Measurements from ENCODE around the gene PHYKPL.

Gene PHYKPL

GRCh38 chr5:178224403-178224802, 8.2 kb downstream of the PHYKPL start:
- no peak for DNase-seq (ENCODE audit: low read depth in 2 of 3, low spot score in 1 of 3)

DNA sequence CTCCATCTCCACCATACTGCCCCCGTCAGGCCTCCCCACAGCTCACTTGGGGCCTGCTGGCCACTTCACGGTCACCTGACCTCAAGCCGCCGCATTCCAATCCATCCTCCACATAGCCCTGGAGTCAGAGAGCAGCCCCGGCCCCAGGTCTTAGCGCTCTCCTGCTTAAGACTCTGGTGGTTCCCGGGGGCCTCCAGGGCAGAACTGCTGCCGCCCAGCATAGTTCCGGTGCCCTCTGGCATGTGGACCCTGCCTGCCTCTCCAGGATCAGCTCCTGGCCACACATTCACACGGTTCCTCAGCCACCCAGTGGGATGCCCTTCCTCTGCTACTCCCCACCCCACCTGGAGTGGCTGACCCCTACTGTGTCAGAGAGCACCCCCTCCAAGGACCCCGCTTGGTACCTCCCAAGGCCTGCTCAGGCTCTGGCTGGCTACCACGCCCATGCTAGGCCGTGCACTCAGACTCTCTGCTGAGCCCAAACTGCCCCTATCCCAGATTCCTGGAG, 8.7 kb downstream of the PHYKPL start:
- DNase-seq (ENCODE audit: low read depth in 2 of 3, low spot score in 1 of 3): no peak

GRCh38 chr5:178223196-178223773, 9.3 kb downstream of the PHYKPL start:
- DNase-seq (ENCODE audit: low read depth in 2 of 3, low spot score in 1 of 3): no peak

DNA sequence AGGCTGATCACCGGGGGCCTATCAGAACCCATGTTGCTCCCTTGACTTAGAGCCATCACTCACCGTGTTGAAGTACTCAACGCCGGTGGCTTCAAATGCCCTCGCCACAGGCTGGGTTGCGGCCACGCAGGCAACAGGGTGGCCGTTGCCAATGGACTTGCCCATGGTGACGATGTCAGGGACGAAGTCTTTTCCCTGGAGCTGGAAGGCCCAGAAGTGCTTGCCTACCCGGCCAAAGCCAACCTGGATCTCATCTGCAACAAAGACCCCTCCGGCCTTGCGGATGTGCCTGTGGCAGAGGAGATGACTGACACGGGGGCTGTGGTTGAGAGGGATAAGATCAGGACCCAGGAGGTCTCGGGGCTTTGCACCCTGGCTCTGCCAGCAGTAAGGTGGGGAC, 10.3 kb downstream of the PHYKPL start:
- no peak for DNase-seq (ENCODE audit: low read depth in 2 of 3, low spot score in 1 of 3)

DNA sequence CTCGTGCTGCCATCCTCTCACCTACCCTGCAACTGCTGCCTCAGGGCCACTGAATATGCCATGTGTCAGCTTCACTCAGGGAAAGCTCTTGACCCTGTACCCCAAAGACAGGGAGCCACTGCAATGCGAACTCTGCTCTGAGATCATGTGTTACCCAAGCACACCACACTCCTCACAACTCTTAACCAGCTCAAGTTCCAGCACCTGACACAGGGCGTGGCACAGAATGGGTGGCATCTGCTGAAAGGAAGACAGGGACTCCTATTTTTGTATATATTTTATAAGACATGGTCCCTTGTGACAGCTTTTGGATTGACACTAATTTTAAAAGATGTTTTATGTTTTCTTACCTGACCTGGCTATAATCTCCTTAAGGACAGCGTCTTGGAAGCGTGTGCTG, 10.7 kb downstream of the PHYKPL start:
- no peak for DNase-seq (ENCODE audit: low read depth in 2 of 3, low spot score in 1 of 3)

GRCh38 chr5:178221282-178221681, 11.3 kb downstream of the PHYKPL start:
- no peak for DNase-seq (ENCODE audit: low read depth in 2 of 3, low spot score in 1 of 3)

DNA sequence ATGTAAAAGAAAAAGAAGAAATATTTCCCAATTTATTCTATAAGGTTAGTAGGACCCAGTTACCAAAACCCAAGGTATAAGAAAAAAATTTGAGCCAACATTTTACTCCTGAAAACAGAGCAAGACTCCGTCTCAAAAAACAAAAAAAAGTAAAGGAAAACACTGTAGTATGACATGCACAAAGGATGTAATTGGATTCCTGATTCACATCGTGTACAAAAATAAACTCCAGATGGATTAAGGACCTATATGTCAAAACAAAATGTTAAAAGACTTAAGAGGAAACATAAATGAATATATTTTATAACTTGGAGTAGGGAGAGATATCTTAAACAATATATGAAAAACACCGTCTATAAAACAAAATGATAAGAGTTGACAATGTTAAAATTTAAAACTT, 13.8 kb downstream of the PHYKPL start:
- DNase-seq (ENCODE audit: low read depth in 2 of 3, low spot score in 1 of 3): no peak

DNA sequence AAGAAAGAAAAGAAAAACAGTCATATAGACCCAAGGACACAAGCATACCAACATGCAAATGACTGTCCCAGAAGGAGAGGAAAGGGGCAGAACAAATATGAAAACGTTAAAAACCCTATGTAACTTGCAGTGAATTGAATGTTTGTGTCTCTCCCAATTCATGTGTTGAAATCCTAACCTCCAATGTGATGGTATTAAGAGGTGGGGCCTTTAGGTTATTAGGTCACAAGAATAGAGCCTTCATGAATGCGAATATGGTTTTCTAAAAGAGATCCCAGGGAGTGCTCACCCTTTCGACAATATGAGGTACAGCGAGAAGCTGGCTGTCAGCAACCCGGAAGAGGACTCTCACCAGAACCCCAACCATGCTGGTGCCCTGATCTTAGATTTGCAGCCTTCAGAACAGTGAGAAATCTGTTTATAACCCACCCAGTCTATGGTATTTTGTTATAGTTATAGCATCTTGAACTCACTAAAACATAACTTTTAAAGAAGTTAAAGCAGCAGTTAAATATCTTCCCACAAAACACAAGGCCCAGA, 14.3 kb downstream of the PHYKPL start:
- no peak for DNase-seq (ENCODE audit: low read depth in 2 of 3, low spot score in 1 of 3)

GRCh38 chr5:178216779-178217178, 15.8 kb downstream of the PHYKPL start:
- no peak for DNase-seq (ENCODE audit: low read depth in 2 of 3, low spot score in 1 of 3)

GRCh38 chr5:178216088-178216534, 16.5 kb downstream of the PHYKPL start:
- no peak for DNase-seq (ENCODE audit: low read depth in 2 of 3, low spot score in 1 of 3)

GRCh38 chr5:178215280-178216002, 17.2 kb downstream of the PHYKPL start:
- no peak for DNase-seq (ENCODE audit: low read depth in 2 of 3, low spot score in 1 of 3)

- DNase-seq (ENCODE audit: low read depth in 2 of 3, low spot score in 1 of 3): no peak
Measured at GRCh38 chr5:178214160-178214803, 18.3 kb downstream of the PHYKPL start.

- DNase-seq (ENCODE audit: low read depth in 2 of 3, low spot score in 1 of 3): no peak
Measured at GRCh38 chr5:178213748-178214151, 18.9 kb downstream of the PHYKPL start.

GRCh38 chr5:178213003-178213461, 19.6 kb downstream of the PHYKPL start:
- no peak for DNase-seq (ENCODE audit: low read depth in 2 of 3, low spot score in 1 of 3)

DNA sequence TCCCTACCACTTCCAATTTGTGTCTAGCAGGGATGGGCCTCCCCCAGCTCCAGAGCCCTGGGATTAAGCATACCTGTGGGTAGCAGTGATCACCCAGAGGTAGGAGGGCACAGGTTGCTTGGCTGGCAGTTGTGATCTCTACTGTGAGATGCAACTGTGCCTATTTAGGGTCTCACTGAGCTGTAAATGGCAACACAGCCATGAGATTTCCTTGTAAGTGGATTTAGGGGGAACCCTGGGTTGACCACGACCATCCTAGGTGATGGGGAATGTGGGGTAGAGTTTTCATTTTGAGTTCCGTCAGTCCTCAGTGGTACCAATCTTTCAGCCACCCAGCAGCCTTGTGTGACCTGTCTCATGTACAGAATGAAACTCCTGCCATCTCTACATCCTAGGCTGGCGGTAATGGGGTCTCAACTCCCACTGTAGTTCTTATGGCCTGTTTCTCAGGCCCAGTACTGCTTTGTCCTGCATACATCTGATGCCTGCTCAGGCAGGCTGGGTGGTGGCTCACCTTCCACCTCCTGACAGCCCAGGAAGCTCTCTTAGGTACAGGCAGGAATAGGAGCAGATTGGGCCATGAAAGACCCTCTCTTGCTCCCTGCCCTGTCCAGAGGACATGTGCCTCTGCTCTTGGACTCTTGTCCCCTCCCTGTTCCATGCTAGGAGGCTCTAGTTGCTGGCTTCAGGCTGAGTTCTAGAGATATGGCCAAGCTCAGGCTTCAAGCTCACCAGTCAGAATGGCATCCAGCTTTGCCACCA, 20.2 kb downstream of the PHYKPL start:
- no peak for DNase-seq (ENCODE audit: low read depth in 2 of 3, low spot score in 1 of 3)

GRCh38 chr5:178211095-178212048, 21.2 kb downstream of the PHYKPL start:
- no peak for DNase-seq (ENCODE audit: low read depth in 2 of 3, low spot score in 1 of 3)

- no peak for DNase-seq (ENCODE audit: low read depth in 2 of 3, low spot score in 1 of 3)
Measured at GRCh38 chr5:178210686-178211085, 21.9 kb downstream of the PHYKPL start.

- DNase-seq (ENCODE audit: low read depth in 2 of 3, low spot score in 1 of 3): no peak
Measured at GRCh38 chr5:178210073-178210535, 22.5 kb downstream of the PHYKPL start.

DNA sequence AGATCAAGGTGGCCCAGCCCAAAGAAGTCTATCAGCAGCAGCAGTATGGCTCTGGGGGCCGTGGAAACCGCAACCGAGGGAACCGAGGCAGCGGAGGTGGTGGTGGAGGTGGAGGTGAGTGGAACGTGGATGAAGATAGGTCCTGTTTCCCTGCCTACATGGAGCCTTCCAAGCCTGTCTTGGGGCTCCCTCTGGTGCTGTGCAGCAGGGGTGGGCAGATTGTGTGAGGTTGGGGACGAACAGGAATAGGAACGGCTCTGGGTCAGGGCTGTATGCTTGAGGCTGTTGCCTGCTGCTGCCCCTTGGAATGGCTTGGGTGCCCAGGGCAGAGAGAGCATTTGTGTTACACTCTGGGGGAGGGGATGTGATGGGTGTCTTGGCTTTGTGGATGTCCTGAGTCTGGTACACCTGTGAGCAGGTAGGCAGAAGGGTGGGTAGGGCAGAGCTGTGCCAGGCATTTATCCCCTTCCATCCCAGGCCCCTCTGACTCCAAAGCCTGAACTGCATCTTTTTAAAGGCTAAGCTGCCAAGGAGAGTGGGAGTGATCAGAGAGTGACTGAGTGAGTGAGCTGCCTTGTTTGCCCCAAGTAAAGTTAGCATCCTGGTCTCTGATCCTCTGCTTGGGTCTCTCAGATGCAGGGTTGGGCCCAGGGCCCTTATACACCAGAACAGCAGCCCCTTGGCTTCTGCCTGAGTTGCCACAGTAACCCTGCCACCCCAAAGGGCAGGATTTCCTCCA, 23.1 kb downstream of the PHYKPL start:
- DNase-seq (ENCODE audit: low read depth in 2 of 3, low spot score in 1 of 3): no peak

Measured in stimulated activated CD4-positive, alpha-beta T cell treated with anti-CD3 and anti-CD28 coated beads, Interleukin-12 subunit alpha, Interleukin-12 subunit beta, amount 100 ng/mL, for 48 hours (primary cell).